ENCODE results near the gene RTN4R.
"Not testable (repeated sequence)": the region's sequence is repeated elsewhere in the genome, so short reads cannot be mapped to it uniquely, and the experiment has no call there.

DNA sequence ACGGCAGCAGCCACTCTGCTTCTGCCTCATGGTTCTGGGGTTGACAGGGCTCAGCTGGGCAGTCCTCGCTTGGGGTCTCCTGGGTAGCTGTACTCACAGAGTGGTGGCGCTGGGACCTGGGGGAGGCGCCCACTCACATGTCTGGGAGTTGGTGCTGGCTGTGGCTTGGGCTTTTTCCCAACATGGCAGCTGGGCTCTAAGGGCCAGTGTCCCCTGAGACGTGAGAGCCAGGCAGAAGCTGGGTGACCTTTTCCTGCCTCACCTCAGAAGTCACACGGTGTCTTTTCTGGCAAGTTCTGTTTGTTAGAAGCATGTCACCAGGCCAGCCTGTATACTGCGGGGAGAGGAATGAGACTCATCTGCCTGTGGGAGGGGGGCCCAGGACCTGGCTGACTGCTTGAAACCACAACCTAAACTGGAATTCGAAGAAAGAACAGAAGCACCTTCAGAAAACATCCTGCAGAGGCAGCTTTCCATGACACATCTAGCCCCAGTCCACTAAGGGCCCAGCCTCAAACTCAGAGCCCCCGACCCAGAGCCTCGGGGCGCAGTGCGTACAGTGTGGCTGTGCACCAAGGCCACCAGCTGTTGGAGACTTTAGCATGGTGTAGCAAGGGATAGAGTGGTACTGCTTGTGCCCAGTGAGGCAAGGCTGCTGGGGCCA, 37.2 kb upstream of the RTN4R start:
- TF ChIP-seq, protein P1, sequence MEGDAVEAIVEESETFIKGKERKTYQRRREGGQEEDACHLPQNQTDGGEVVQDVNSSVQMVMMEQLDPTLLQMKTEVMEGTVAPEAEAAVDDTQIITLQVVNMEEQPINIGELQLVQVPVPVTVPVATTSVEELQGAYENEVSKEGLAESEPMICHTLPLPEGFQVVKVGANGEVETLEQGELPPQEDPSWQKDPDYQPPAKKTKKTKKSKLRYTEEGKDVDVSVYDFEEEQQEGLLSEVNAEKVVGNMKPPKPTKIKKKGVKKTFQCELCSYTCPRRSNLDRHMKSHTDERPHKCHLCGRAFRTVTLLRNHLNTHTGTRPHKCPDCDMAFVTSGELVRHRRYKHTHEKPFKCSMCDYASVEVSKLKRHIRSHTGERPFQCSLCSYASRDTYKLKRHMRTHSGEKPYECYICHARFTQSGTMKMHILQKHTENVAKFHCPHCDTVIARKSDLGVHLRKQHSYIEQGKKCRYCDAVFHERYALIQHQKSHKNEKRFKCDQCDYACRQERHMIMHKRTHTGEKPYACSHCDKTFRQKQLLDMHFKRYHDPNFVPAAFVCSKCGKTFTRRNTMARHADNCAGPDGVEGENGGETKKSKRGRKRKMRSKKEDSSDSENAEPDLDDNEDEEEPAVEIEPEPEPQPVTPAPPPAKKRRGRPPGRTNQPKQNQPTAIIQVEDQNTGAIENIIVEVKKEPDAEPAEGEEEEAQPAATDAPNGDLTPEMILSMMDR (IDR thresholded peaks at IDR 0.05), result not testable (repeated sequence)
- TF ChIP-seq POLR2A (IDR thresholded peaks at IDR 0.05), result not testable (repeated sequence)

Data from adrenal gland (tissue), 5 donors.